GM18861 (cell line): ENCODE data around the gene WSB2.

ENCODE experiments used
- ATAC-seq: cut with Tn5 transposase; IDR thresholded peaks from one replicate; pipeline ENCODE4 v1.9.1; 2021; ENCODE audit not compliant: unreplicated experiment

Gene WSB2

DNA sequence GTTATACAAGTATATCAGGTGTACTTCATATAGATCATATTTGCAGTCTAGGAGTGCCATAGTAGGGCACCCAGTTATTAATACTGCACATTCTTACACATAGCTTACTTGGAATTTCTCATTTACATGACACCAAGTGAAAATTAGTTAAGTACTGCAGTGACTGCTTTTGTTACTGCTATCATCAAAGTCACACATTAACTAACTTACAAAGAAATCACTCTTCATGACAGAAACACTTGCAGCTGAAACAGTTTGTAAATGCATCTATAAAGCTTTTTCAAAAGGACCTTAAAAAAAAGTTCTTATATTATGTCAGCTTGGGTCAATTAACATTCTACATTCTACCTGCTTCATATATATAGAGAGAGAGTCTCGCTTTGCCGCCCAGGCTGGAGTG lies 62.3 kb downstream of the WSB2 start:
- ATAC-seq = no peak

DNA sequence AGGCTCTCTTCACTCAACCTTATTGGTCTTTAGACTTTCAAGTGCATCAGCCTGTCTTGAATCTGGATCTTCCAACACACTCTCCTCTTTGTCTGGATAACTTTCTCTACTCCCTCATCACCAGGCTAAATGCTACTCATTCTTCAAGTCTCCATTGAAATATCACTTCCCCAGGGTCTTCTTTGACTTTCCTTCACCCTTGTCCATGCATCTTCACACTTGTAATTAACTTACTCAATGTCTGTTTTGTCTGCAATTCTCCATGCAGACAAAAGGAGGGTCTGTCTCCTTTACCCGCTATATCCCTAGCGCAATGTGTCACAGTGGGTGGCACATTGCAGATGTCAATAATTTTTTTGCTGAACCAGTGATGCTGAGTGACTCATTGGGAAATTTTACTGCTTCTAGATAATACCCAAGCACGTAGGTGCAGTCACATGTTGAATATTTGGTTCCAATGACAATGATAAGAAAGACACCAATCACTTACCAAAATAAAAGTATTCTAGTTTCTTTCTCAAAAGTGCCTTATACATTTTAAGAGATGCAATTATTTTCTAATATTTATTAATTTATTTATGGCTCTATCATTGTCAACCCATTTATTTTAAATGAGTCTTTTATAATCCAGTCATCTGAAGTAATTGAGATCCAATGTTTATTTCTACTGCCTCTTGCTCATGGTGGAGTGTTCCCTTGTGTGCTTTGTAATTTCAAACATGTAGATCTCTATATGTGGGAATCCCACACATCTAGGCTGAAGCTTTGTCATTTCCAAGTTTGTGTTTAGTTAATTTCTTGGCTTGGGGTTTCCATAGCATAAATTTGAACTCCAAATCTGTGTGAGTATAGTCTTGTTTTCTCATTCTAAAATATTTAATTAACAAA lies 66.2 kb downstream of the WSB2 start:
- ATAC-seq = no peak

DNA sequence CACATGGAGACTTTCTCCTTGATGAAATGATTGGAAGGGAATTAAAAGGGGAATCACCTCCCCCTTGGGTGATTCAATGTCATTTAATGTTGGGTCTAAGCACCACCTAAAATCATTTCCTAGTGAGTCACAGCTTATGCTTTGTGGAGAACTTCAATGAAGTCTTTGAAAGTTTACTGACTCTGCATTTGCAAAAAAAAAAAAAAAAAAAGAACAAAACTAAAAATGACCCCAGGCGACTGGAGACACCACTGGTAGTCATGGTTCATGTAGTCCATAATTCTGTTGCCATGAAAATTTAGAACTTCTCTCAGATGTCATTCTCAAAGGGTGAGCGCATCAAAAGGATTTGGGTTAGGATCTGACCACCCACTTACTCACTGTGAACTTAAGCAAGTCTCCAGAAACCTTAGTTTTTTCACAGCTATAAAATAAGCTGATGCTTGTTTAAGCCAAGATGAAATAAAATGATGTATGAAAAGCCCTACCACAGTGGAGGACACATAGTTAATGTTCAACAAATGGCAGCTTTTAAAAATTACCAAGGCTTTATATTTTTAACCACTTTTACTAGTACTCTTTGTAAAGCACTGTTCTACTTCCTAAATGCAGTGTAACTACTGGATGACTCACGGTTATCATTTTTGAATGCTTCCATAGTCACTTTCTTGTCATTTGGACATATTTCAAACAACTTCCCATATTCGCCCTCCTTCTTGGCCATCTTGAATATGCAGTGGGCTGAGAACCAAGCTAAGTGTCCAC lies 74.1 kb downstream of the WSB2 start:
- no peak for ATAC-seq

DNA sequence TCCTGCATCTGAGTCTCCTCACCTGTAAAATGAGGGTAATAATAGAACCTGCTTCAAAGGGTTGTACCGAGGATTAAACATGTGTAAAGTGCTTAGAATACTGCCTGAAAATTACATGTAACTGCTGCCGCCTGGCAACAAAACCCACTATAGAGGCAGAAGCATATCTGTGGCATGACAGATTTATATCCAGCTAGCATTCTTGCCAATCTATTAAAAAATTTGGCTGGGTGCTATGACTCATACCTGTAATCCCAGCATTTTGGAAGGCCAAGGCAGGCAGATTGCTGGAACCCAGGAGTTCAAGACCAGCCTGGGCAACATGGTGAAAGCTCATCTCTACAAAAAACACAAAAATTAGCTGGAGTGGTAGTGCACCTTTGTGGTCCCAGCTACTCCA lies 75.8 kb downstream of the WSB2 start:
- ATAC-seq = no peak
